ENCODE data around the gene GUCA2B. TPM values are rescaled to one million over a fixed set of nuclear protein-coding genes. Genes with fewer than 3 reads are reported as not detected.

Gene GUCA2B
- polyA plus RNA-seq, 3 donors, result 1.1 to 1.5 TPM; not detected in 1

GRCh38 chr1:42177541-42177981 lies 24.4 kb downstream of the GUCA2B start:
- H3K27ac ChIP-seq (ENCODE audit: low read depth, low read length), result no peak overlapping the region
- WGBS, 3 donors, result 56 to 65% (median 59%) methylated on average over 6 of the region's 6 CpGs

GRCh38 chr1:42178249-42178648 lies 25.0 kb downstream of the GUCA2B start:
- 49 to 78% (median 68%) methylated on average over 3 of the region's 3 CpGs for WGBS, 3 donors
- no peak overlapping the region for H3K27ac ChIP-seq (ENCODE audit: low read depth, low read length)

- H3K27ac ChIP-seq (ENCODE audit: low read depth, low read length), result no peak overlapping the region
- WGBS, 3 donors, result 11 to 30% (median 28%) methylated on average over 2 of the region's 2 CpGs
Measured at GRCh38 chr1:42179275-42179674, 26.1 kb downstream of the GUCA2B start.

- WGBS, 3 donors, result 65 to 76% (median 67%) methylated on average over 4 of the region's 4 CpGs
- H3K27ac ChIP-seq (ENCODE audit: low read depth, low read length), result no peak overlapping the region
Measured at GRCh38 chr1:42179900-42180329, 26.7 kb downstream of the GUCA2B start.

GRCh38 chr1:42181687-42182086 lies 28.5 kb downstream of the GUCA2B start:
- no peak overlapping the region for H3K27ac ChIP-seq (ENCODE audit: low read depth, low read length)
- WGBS, 3 donors, result 78 to 94% (median 93%) methylated on average over 4 of the region's 4 CpGs

- WGBS, 3 donors, result 78 to 94% (median 93%) methylated on average over 3 of the region's 7 CpGs
- no peak overlapping the region for H3K27ac ChIP-seq (ENCODE audit: low read depth, low read length)
Measured at GRCh38 chr1:42183210-42183956, 30.2 kb downstream of the GUCA2B start.

- WGBS, 3 donors, result 95 to 97% (median 97%) methylated on average over 6 of the region's 6 CpGs
Measured at GRCh38 chr1:42183957-42184268, 30.7 kb downstream of the GUCA2B start.

GRCh38 chr1:42184616-42185015 lies 31.4 kb downstream of the GUCA2B start:
- 72 to 89% (median 85%) methylated on average over 3 of the region's 3 CpGs for WGBS, 3 donors

More at GRCh38 chr1:42183957-42184268, 30.7 kb downstream of the GUCA2B start:
- H3K27ac ChIP-seq (ENCODE audit: low read depth, low read length), result no peak overlapping the region

GRCh38 chr1:42186152-42186551 lies 32.9 kb downstream of the GUCA2B start:
- H3K27ac ChIP-seq (ENCODE audit: low read depth, low read length), result no peak overlapping the region
- WGBS, 3 donors, result 83 to 90% (median 85%) methylated on average over 3 of the region's 3 CpGs

More at GRCh38 chr1:42184616-42185015, 31.4 kb downstream of the GUCA2B start:
- no peak overlapping the region for H3K27ac ChIP-seq (ENCODE audit: low read depth, low read length)

- WGBS, 3 donors, result 79 to 93% (median 89%) methylated on average over 6 of the region's 6 CpGs
- no peak overlapping the region for H3K27ac ChIP-seq (ENCODE audit: low read depth, low read length)
Measured at GRCh38 chr1:42189931-42190853, 37.0 kb downstream of the GUCA2B start.

GRCh38 chr1:42191319-42191718 lies 38.1 kb downstream of the GUCA2B start:
- no peak overlapping the region for H3K27ac ChIP-seq (ENCODE audit: low read depth, low read length)
- 94 to 98% (median 97%) methylated on average over 8 of the region's 8 CpGs for WGBS, 3 donors

- H3K27ac ChIP-seq (ENCODE audit: low read depth, low read length), result no peak overlapping the region
- WGBS, 3 donors, result 80 to 89% (median 86%) methylated on average over 4 of the region's 4 CpGs
Measured at GRCh38 chr1:42192106-42192505, 38.9 kb downstream of the GUCA2B start.

- 95 to 98% (median 96%) methylated on average over 3 of the region's 3 CpGs for WGBS, 3 donors
- no peak overlapping the region for H3K27ac ChIP-seq (ENCODE audit: low read depth, low read length)
Measured at GRCh38 chr1:42195841-42196240, 42.6 kb downstream of the GUCA2B start.

- WGBS, 3 donors, result 79 to 94% (median 85%) methylated on average over 5 of the region's 5 CpGs
- H3K27ac ChIP-seq (ENCODE audit: low read depth, low read length), result no peak overlapping the region
Measured at GRCh38 chr1:42198251-42198650, 45.0 kb downstream of the GUCA2B start.

- H3K27ac ChIP-seq (ENCODE audit: low read depth, low read length), result no peak overlapping the region
Measured at GRCh38 chr1:42201986-42202385, 48.8 kb downstream of the GUCA2B start.

Other genes with a start within 250 kb of the GUCA2B start
- gene HIVEP3, start 234.5 kb upstream of the GUCA2B start, polyA plus RNA-seq, result 10 to 100 TPM in 1 of 3 donors, 1 to 10 TPM in 2; 1.3 to 18.5 (median 4.6) TPM
- under 1 TPM in 1 of 3 donors, not detected in 2; 0.70 TPM for gene GUCA2A, start 11.3 kb downstream of the GUCA2B start, polyA plus RNA-seq
- gene FOXJ3, start 181.8 kb downstream of the GUCA2B start, polyA plus RNA-seq, result 10 to 100 TPM in 2 of 3 donors, 1 to 10 TPM in 1; 8.4 to 17.5 (median 13.0) TPM
- gene RIMKLA, start 227.4 kb downstream of the GUCA2B start, polyA plus RNA-seq, result under 1 TPM; 0.10 to 0.64 (median 0.11) TPM

Measured in adipose tissue (tissue), 3 donors.